Activated effector memory CD4-positive, alpha-beta T cell treated with Interleukin-2 at 50 U/mL for 16 hours (primary cell): ENCODE measurements around the gene BHLHE23.

Experiments used
- DNase-seq: peaks from one replicate; pipeline ENCODE4 v3.0.0-alpha.2; 2020

Gene BHLHE23

DNA sequence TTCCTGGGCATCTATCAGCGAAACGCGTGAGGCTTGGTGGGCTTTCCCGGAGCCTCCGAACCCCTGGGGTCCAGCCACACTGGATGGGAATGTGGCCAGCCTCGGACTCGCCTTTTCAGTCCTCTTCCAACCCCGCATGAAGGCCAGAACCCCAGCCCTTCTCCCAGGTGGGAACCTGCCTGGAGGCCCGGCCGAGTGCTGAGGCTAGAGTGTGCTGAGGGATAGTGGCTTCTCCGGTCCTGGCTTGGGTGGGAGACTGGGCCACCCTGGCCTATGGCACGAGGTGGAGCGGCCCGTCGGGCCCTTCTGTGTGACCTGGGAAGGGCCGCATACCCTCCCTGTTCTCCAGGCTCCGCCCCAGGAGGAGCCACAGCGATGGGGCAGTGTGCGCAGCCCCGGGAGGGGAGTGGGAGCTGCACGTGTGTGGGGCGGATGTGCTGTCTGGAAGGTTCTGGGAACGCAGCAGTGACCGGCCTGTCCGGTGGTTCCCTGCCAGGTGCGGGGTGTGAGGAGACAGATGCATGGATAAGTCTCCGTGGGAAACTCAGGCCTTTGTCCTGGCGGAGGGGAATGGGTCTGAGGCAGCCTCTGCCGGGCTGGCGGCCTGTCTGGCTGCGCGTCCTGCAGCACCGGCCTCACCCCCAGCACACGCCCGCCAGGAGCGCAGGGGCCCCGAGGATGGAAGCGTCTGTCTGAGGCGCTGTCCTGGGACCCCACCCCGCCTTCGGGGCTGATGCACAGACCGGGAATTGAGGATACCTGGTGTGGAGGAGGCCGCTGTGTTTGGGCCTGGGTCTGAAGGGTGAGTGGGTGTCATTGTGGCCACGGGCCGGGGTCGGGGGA, 1.1 kb upstream of the BHLHE23 start:
- DNase-seq = no peak

GRCh38 chr20:63007360-63007645, 539 bp upstream of the BHLHE23 start:
- no peak for DNase-seq

DNA sequence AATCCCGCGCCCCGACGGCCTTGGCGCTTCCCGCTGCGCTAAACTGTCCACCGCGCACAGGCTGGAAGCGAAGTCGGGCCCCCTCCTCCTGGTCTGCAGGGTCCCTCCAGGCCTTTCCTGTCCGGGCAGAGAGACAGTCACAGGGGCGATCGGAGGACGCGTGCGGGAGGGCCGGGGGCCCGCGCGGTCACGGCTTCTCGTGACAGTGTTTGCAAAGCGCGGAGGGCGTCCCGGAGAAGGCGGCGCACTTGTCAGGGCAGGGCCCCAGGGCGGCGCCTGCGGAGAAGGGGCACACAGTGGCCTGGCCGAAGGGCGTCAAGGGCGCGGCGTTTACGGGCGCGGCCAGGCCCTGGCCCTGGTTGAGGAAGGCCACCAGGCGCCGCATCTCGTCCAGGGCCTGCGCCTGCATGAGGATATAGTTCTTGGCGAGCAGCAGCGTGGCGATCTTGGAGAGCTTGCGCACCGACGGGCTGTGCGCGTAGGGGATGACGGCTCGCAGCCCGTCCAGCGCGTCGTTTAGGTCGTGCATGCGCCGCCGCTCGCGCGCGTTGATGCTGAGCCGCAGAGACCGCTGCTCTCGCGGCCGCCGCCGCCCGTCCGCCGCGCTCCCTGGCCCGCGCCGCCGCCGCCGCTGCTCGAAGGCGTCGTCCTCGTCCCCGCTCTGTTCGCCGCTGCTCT, 763 bp downstream of the BHLHE23 start:
- DNase-seq = no peak

DNA sequence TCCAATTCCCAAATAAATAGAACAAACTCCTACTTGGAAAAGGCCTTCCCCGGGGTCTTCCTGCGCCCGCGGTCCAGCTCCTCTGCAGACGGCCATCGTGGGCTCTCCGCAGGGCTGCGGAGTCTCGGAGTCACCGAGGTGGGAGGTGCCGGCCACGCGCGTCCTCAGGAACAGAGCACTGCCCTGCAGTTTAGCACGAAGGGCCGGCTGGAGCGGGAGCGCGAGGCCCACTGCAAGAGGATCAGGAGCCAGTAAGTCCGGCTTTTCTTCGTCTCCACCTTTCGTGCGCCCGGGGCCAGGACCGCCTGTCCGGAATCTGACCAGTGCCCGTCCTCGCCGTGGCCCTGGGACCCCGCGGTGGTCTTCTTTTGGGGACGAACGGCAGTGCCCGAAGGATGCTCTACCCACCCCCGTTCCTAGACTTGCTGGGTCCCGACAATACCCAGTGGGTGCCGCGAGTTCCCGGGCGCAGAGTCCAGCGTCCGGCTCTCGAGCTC, 1.4 kb downstream of the BHLHE23 start:
- DNase-seq = no peak

DNA sequence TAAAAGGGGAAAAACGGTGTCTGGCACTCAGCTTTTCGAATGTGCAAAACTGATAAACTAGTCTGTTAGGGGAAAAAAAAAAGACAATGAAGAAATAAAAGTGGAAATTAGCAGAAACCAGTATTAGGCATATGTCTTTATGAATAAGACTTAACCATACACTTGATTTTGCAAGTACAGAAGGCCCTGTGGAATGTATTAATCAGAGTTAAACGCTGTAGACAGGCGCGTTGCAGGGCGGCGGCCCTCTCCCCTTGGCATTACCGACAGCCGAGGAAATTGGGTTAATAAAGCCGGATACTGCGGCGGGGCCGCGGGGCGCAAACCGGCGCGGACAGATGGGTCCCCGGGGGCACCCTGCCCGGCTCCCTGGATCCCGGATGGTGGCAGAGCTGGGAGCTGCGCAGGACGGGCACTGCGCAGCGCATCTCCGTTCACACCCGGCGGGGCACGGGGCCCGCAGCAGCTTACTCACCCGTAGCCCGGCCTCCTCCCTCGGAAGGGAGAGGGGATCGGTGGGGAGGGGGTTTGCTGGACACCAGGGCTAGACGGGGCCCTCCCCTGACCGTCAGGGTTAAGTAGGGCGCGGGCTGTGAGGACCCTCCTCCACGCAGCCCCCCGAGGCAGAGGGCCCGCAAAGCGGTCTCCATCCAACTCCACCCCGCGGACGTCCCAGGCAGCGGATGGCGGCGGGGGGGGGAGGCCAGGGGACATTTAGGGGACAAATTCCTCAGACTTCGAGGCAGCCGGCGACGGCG, 2.0 kb downstream of the BHLHE23 start:
- no peak for DNase-seq

GRCh38 chr20:63003546-63003945, 3.2 kb downstream of the BHLHE23 start:
- DNase-seq = no peak

DNA sequence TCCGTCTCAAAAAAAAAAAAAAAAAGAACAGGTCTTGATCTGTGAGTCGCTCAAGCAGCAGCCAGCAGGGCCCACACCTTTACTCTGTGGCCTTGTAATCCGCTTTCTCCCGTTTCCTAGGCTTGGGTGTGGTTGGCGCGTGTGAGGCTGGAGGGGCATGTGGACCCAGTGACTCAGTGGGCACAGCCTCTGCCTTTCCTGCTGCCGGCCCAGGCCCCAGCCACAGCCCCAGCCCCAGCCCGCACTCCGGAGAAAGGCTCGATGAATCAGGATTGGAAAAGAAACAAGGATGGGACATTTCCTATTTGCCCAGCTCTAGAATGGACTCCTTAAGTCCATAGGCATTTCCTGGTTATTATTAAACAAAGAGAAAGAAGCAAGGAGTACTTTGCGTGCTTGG, 4.3 kb downstream of the BHLHE23 start:
- DNase-seq = no peak

GRCh38 chr20:63000958-63001357, 5.8 kb downstream of the BHLHE23 start:
- DNase-seq = no peak

GRCh38 chr20:63000036-63000435, 6.7 kb downstream of the BHLHE23 start:
- DNase-seq = no peak

DNA sequence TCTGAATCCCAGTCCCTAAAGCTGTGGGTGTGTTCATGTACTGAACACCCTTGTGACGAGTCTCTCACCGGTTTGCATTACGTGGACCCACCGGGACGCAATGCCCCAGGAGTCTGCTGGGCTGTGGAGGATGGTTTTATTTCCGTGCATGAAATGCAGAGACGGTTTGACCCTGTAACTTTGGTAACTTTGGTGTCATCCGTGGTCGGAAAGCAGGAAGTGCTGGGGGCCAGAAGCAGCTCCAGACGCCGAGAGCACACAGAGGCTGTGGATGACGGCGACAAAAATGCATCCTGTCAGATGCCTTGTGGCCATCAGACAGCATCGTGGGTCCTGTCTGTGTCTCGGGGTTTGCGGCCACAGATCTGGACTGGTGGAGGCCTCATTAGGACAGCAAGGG, 7.2 kb downstream of the BHLHE23 start:
- DNase-seq = no peak

- no peak for DNase-seq
These were observed 8.3 kb downstream of the BHLHE23 start for GRCh38 chr20:62998449-62998848.

DNA sequence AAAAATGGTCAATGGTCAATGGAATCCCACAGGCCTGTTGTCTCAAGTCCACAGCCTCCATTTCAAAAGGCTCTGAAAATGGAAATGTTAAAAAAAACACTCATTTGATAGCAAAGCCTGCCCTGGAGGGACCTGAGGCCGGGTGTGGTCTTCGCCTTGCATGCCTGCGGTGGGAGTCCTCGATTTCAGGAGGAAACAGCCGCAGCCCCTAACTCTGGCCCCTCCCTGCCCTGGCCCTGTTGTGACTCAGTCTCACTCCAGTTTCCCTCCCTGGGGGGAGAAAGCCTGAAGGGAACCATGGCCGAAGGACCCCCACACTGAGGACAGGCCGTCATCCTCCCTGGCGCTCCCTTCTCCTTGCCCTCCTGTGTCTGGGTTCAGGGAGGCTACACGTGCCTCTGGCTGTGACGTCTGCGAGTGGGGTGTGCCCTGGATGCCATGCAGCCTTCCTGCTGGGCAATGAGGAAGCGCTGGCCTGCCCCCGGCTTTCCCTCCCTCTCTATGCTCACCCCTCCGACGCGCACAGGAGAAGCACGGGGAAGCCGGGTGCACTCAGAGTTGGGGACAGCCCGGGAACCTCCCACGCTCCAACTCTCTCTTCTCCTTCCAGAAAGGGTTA, 9.2 kb downstream of the BHLHE23 start:
- DNase-seq = no peak

- no peak for DNase-seq
These were observed 10.2 kb downstream of the BHLHE23 start for GRCh38 chr20:62996596-62996982.

DNA sequence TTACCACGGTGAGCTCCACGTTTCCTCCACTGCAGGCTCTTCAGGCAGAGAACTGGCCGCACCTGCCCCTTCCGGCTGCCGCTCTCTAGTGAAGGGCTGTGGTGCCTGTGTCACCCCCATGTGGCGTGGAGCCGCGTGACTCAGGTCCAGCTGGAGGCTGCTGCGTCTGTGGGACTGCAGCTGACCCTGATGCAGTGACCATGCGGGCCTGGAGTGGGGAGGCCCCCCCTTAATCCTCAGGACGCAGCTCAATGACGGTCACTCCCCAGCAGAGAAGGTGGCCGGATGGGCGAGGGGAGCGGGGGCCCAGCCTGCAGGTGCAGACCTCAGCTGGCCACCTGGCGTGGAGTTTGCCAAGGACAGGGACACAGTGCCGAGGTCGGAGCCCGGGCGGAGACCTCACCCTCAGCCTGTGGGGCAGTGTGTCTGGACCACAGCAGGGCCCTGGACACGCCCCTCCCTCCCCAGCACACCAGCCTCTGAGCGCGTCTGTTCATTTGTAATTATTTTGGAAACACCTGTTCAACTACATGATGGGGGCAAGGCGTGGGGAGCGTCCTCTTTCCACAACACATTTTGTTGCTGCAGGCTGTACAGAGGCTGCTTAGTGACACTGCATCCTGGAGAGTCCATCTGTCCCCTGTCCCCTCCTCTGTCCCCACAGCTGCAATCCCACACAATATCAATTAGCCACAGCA, 10.7 kb downstream of the BHLHE23 start:
- DNase-seq = no peak

- DNase-seq = no peak
These were observed 11.3 kb downstream of the BHLHE23 start for GRCh38 chr20:62995481-62995880.

DNA sequence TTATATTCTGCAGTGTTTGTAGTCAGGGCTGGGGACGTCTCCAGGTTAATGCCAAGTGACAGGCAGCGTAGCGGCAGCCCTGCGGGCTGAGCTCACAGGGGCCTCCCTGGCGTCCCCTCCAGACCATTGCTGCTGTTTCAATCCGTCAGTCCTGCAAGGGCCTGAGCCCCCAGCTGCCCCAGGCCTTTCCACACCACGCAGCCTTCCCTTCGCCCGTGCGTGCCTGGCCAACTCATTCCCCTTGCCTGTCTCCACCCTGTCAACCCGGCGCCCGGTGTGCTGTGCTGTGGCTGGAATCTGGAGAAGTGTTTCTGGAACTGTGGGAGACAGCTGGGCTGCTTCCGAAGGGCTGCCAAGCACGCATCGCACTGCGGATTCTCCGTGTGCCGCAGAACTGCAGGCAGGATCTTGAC, 11.9 kb downstream of the BHLHE23 start:
- no peak for DNase-seq

DNA sequence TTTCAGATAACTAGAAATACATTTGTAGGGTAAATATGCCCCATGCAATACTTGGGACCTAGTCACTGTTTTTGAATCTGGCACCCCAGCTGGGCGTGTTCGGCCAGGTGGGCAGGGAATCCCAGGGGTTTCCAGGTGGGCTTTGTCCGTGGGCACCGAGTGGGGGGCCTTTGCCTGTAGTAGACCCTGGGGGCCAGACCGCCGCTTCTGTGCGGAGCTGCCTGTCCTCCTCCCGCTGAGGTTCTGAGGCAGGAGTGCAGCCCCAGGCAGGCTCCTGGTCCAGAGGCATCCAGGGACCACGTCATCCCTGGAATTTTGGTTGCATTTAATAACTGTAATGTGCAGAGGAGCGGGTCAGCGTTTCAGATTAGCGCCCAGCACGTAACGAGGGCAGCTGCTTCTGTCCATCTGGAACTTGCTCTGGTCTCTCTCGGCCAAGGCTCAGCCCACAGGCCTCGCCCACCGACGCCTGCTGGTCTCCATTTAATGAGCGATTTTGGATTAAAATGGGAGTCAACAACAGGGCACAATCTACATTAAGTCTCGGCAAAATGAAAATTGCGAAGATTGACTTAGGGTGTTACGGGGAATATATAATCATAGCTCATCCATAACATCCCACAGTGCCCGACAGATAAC, 12.8 kb downstream of the BHLHE23 start:
- DNase-seq = no peak

DNA sequence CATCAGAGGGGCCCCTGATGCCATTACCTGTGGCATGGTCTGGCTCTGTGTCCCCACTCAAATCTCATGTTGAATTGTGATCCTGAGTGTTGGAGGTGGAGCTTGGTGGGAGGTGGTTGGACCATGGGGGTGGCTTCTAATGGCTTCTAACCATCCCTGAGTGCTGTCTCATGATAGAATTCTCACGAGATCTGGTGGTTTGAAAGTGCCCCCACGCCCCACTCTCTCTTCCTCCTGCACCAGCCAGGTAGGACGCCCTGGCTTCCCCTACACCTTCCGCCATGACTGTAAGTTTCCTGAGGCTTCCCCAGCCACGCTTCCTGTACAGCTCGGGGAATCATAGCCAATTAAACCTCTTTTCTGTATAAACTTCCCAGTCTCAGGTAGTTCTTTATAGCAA, 14.9 kb downstream of the BHLHE23 start:
- DNase-seq = no peak

GRCh38 chr20:62991196-62991807, 15.5 kb downstream of the BHLHE23 start:
- DNase-seq = no peak

- DNase-seq = no peak
These were observed 16.4 kb downstream of the BHLHE23 start for GRCh38 chr20:62990306-62990825.

- DNase-seq = no peak
These were observed 17.6 kb downstream of the BHLHE23 start for GRCh38 chr20:62989201-62989601.

DNA sequence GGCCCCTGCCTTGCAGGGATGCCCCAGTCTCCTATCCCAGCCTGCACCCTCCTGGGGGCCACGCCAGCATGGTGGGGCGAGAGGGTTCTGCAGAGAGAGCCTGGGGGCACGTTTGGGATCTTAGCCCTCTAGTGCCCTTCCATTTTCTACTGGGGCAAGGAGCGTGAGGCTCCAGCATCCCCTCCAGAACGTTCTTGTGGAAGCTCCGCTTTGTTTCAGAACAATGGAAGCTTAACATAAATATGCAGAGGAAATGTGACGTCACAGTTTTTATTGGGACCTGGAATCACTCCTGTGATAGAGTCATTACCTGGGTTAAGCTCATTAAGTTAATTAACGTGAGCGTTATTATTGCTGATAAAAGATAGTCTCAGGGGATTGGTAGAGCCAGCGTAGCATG, 19.6 kb downstream of the BHLHE23 start:
- DNase-seq = no peak
